OCI-LY7 (cell line): ENCODE data around the gene BMPER. TPM values are rescaled to one million over a fixed set of nuclear protein-coding genes. Genes with fewer than 3 reads are reported as not detected.

Experiments used
- BruUV-seq: library from RNA; stranded (reverse); fragments of 400-500 nt; replicated peaks from 2 replicates; lab custom pipeline; 2021; lab: Mats Ljungman, UMichigan
- CTCF ChIA-PET: fragments of 300-600 bp; sonication (Branson Sonifier 250); formaldehyde crosslinking; loops from one replicate; lab custom pipeline; 2022; ENCODE audit warnings: antibody characterized with exemption; ENCODE audit not compliant: unreplicated experiment; lab: Charles Lee
- POLR2A ChIA-PET: fragments of 300-600 bp; sonication (Branson Sonifier 250); formaldehyde crosslinking; loops from one replicate; lab custom pipeline; 2022; ENCODE audit warnings: antibody characterized with exemption; lab: Charles Lee
- DNase-seq: peaks from one replicate; pipeline ENCODE4 v3.0.0-alpha.2; 2015; ENCODE audit warnings: low spot score
- H2AFZ ChIP-seq: fragments of 200-600 bp; sonication (generic), shearing (Covaris generic); 2 replicates; pipeline ENCODE4 v1.6.1; 2014; ENCODE audit warnings: mild to moderate bottlenecking, antibody characterized with exemption, low read length, moderate library complexity
- H3K27ac ChIP-seq: fragments of 200-600 bp; sonication (generic); 2 replicates; pipeline ENCODE4 v1.5.1; 2014; ENCODE audit warnings: mixed run types, low read depth, mild to moderate bottlenecking, moderate library complexity, low read length, inconsistent platforms; ENCODE audit not compliant: poor library complexity, severe bottlenecking
- H3K36me3 ChIP-seq: fragments of 200-600 bp; sonication (generic); 2 replicates; pipeline ENCODE4 v1.6.1; 2014; ENCODE audit warnings: mild to moderate bottlenecking, antibody characterized with exemption, low read length, moderate library complexity, mixed read lengths; ENCODE audit not compliant: insufficient read depth
- H3K4me1 ChIP-seq: fragments of 200-600 bp; sonication (generic); 2 replicates; pipeline ENCODE4 v1.5.1; 2014; ENCODE audit warnings: mild to moderate bottlenecking, low read length; ENCODE audit not compliant: insufficient read depth, poor library complexity, severe bottlenecking
- H3K4me2 ChIP-seq: fragments of 200-600 bp; sonication (generic); 2 replicates; pipeline ENCODE4 v1.6.1; 2014; ENCODE audit warnings: mild to moderate bottlenecking, low read length
- H3K4me3 ChIP-seq: fragments of 200-600 bp; sonication (generic); 2 replicates; pipeline ENCODE4 v1.5.1; 2014; ENCODE audit warnings: mild to moderate bottlenecking, low read depth, low read length; ENCODE audit not compliant: poor library complexity, severe bottlenecking
- H3K79me2 ChIP-seq: fragments of 200-600 bp; sonication (generic); 2 replicates; pipeline ENCODE4 v1.6.1; 2016; ENCODE audit warnings: low read depth, mild to moderate bottlenecking, low read length, moderate library complexity, mixed read lengths; ENCODE audit not compliant: insufficient read depth
- H3K9me2 ChIP-seq: fragments of 200-600 bp; sonication (generic); 2 replicates; pipeline ENCODE4 v1.6.1; 2016; ENCODE audit warnings: mild to moderate bottlenecking, low read length, mixed read lengths; ENCODE audit not compliant: insufficient read depth
- H3K9me3 ChIP-seq: fragments of 200-600 bp; sonication (generic); 2 replicates; pipeline ENCODE4 v1.6.1; 2014; ENCODE audit warnings: mild to moderate bottlenecking, mixed run types, low read length, mixed read lengths
- H4K20me1 ChIP-seq: fragments of 200-600 bp; sonication (generic); 2 replicates; pipeline ENCODE4 v1.6.1; 2014; ENCODE audit warnings: mild to moderate bottlenecking, antibody characterized with exemption, low read length, moderate library complexity, mixed read lengths; ENCODE audit not compliant: insufficient read depth
- EZH2phosphoT487 ChIP-seq: fragments of 200-600 bp; sonication (generic); IDR thresholded peaks from 2 replicates; pipeline ENCODE4 v1.6.1; 2018; ENCODE audit warnings: low read depth, borderline replicate concordance, mild to moderate bottlenecking, mixed run types, antibody characterized with exemption, low read length, moderate library complexity, mixed read lengths
- intact Hi-C: fragments of 100-400 bp; cut with micrococcal nuclease; formaldehyde crosslinking; loops from one replicate; pipeline ENCODE4 v1.10.0; 2022; ENCODE audit not compliant: unreplicated experiment
- total RNA-seq, 2 experiments: library from RNA; depleted of rRNA in 1 of 2; stranded (reverse); fragments of >200 nt in 1 of 2; shearing (Covaris generic) in 1 of 2; gene quantifications; 2 replicates each; pipeline ENCODE4 v1.2.3, GENCODE V29; 2014 to 2022
- TF ChIP-seq, protein P1 (sequence below): fragments of 200-600 bp; sonication (generic); conservative IDR thresholded peaks from 2 replicates; pipeline ENCODE4 v1.5.1; 2014; ENCODE audit warnings: mild to moderate bottlenecking, antibody characterized with exemption, low read length, moderate library complexity, mixed read lengths

BMPER gene
- total RNA-seq, 2 experiments from 2014 or later, result not detected

DNA sequence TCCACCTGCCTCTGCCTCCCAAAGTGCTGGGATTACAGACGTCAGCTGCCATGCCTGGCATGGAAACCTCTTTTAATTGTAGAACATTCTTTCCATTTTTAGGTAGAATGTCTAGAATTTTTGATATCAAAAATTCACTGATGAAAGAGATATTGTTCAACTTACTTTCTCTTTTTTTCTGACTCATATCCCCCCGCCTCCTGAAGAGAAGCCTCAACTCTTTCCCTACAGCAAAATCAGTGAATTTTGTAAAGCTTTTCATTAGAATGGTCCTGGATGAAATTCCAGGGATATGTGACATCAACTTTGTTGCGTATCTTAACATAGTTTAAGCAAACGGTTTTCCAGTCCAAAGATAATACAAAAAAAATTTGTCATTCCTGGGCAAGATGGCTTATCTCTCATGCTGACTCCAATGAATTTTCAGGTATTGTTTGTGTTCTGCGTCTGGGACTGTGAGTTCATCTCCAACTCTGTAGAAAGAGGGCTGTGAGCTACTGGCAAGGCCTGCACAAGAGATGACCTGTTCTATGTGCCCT, 256.8 kb downstream of the BMPER start:
- no peak for TF ChIP-seq EZH2phosphoT487
- TF ChIP-seq, protein P1, sequence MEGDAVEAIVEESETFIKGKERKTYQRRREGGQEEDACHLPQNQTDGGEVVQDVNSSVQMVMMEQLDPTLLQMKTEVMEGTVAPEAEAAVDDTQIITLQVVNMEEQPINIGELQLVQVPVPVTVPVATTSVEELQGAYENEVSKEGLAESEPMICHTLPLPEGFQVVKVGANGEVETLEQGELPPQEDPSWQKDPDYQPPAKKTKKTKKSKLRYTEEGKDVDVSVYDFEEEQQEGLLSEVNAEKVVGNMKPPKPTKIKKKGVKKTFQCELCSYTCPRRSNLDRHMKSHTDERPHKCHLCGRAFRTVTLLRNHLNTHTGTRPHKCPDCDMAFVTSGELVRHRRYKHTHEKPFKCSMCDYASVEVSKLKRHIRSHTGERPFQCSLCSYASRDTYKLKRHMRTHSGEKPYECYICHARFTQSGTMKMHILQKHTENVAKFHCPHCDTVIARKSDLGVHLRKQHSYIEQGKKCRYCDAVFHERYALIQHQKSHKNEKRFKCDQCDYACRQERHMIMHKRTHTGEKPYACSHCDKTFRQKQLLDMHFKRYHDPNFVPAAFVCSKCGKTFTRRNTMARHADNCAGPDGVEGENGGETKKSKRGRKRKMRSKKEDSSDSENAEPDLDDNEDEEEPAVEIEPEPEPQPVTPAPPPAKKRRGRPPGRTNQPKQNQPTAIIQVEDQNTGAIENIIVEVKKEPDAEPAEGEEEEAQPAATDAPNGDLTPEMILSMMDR, result no peak
- intact Hi-C loops, result no loop called here

DNA sequence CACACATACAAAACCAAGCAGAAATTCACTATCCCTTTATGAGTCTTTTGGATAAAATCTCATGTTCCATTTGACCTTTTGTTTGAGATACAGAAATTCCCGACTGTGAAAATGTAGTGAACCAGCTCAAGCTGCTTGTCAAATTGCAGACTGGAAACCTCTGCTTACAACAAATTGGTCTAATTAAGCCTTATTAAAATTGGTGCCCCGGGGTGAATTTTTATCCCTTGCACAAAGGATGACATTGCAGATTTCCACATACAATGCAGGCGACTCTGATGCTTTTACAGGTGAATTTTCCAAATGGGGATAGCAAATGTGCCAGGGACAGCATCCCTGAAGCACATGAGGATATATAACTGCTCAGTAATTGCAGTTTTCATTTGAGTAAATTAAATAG, 257.3 kb downstream of the BMPER start:
- H3K4me3 ChIP-seq, result no peak overlapping the region
- H3K9me2 ChIP-seq, result no peaks in the 10 kb centered on the region
- ChIA-PET CTCF (no interaction called here), POLR2A (no interaction called here)
- H4K20me1 ChIP-seq, result no peaks in the 10 kb centered on the region
- no peak overlapping the region for H2AFZ ChIP-seq
- no peak overlapping the region for H3K27ac ChIP-seq
- H3K79me2 ChIP-seq, result no peaks in the 10 kb centered on the region
- DNase-seq, result no peak
- H3K36me3 ChIP-seq, result no peaks in the 10 kb centered on the region
- H3K4me2 ChIP-seq, result no peak overlapping the region
- H3K9me3 ChIP-seq, result no peaks in the 10 kb centered on the region
- TF ChIP-seq EZH2phosphoT487, result no peak
- TF ChIP-seq, protein P1, result no peak
- no TSS peak for BruUV-seq
- no peaks in the 10 kb centered on the region for H3K4me1 ChIP-seq
- intact Hi-C loops, result no loop called here

More for the DNA sequence above, 256.8 kb downstream of the BMPER start:
- no peak for DNase-seq
- H2AFZ ChIP-seq, result no peak overlapping the region
- ChIA-PET POLR2A (interaction anchor here (0.7 kb wide), 1 partner anchor 386 kb away, joined by 4 read pairs; no protein-coding TSS in a partner anchor), CTCF (no interaction called here)
- no peak overlapping the region for H3K4me3 ChIP-seq
- H3K4me1 ChIP-seq, result no peaks in the 10 kb centered on the region
- H3K79me2 ChIP-seq, result no peaks in the 10 kb centered on the region
- no peak overlapping the region for H3K4me2 ChIP-seq
- no peaks in the 10 kb centered on the region for H4K20me1 ChIP-seq
- BruUV-seq, result no TSS peak
- H3K36me3 ChIP-seq, result no peaks in the 10 kb centered on the region
- H3K27ac ChIP-seq, result no peak overlapping the region
- no peaks in the 10 kb centered on the region for H3K9me3 ChIP-seq
- no peaks in the 10 kb centered on the region for H3K9me2 ChIP-seq

DNA sequence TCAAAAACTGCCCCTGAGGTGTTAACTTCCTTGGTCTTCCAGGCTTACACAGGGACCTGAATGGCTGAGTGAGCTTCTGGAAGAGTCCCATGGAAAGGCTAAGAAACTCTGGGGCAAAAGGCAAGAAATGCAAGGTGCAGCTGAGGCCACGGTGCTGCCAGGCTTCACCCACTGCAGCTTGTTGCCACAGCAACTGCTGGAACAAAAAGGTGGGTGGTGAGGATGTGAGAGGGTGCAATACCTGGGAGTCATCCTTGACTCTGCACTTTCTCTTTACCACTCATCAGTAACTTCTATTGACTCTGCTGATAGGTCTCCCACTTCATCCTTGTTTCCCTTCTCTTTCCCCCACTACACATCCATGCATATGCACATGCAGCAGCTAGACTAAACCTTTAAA, 258.6 kb downstream of the BMPER start:
- no peaks in the 10 kb centered on the region for H3K79me2 ChIP-seq
- no TSS peak for BruUV-seq
- no peak overlapping the region for H3K27ac ChIP-seq
- H2AFZ ChIP-seq, result no peak overlapping the region
- H3K9me3 ChIP-seq, result no peaks in the 10 kb centered on the region
- H3K4me3 ChIP-seq, result no peak overlapping the region
- no peaks in the 10 kb centered on the region for H4K20me1 ChIP-seq
- no peaks in the 10 kb centered on the region for H3K9me2 ChIP-seq
- no peak for DNase-seq
- no peak for TF ChIP-seq EZH2phosphoT487
- TF ChIP-seq, protein P1, result no peak
- POLR2A ChIA-PET, result no interaction called here
- CTCF ChIA-PET, result no interaction called here
- H3K4me1 ChIP-seq, result no peaks in the 10 kb centered on the region
- H3K36me3 ChIP-seq, result no peaks in the 10 kb centered on the region
- intact Hi-C loops, result no loop called here
- no peak overlapping the region for H3K4me2 ChIP-seq
